Ectodermal cell (in vitro differentiated cells): ENCODE data around the gene GPC6.

Experiments
- H3K27ac ChIP-seq: 2 replicates; pipeline ENCODE4 v1.7.0; 2013; ENCODE audit warnings: mild to moderate bottlenecking, low read depth, low read length; ENCODE audit not compliant: insufficient read depth, poor library complexity, severe bottlenecking
- H3K27me3 ChIP-seq: 2 replicates; pipeline ENCODE4 v1.7.0; 2013; ENCODE audit warnings: mild to moderate bottlenecking, low read length; ENCODE audit not compliant: insufficient read depth, control insufficient read depth, poor library complexity, severe bottlenecking
- H3K36me3 ChIP-seq: one replicate; pipeline ENCODE4 v1.7.0; 2013; ENCODE audit warnings: low read length; ENCODE audit not compliant: control insufficient read depth, insufficient read depth
- H3K4me1 ChIP-seq: one replicate; pipeline ENCODE4 v1.7.0; 2013; ENCODE audit warnings: low read length; ENCODE audit not compliant: control insufficient read depth, insufficient read depth
- H3K4me3 ChIP-seq: 2 replicates; pipeline ENCODE4 v1.7.0; 2013; ENCODE audit warnings: low read depth, low read length, control low read depth; ENCODE audit not compliant: insufficient read depth
- H3K9me3 ChIP-seq: 2 replicates; pipeline ENCODE4 v1.7.0; 2013; ENCODE audit warnings: mild to moderate bottlenecking, low read length, moderate library complexity; ENCODE audit not compliant: control insufficient read depth
- WGBS, 2 experiments: methylation state at CpG; one replicate each; pipeline ENCODE4 v1.1.7; 2013; ENCODE audit warnings: missing lambda C conversion rate in 2 of 2; 5-methylcytosine and 5-hydroxymethylcytosine counted together

Gene GPC6

DNA sequence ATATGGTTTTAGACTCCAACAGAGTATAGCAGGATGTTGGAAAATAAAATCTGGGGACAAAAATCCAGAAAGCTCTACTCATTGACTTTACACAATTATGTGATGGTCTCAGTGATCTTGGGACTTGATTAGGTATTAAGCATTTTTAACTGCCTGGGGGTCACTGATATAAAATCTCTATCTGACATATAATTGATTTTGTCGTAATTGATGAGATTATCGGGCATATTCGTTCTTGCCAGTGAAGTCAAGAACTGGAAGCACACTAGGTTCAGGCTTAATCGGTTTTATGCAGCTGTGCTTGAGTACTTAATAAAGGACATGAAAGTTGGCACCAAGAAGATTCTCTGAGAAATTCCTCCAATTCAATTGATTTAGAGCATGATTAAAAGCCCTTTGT, 862.1 kb downstream of the GPC6 start:
- no peaks in the 10 kb centered on the region for H3K4me1 ChIP-seq
- H3K27ac ChIP-seq: no peak overlapping the region
- no peaks in the 10 kb centered on the region for H3K9me3 ChIP-seq
- WGBS, 2 experiments: 48 to 50% methylated on average over 4 of the region's 4 CpGs
- no peaks in the 10 kb centered on the region for H3K27me3 ChIP-seq
- H3K36me3 ChIP-seq: no peaks in the 10 kb centered on the region
- H3K4me3 ChIP-seq: no peak overlapping the region

DNA sequence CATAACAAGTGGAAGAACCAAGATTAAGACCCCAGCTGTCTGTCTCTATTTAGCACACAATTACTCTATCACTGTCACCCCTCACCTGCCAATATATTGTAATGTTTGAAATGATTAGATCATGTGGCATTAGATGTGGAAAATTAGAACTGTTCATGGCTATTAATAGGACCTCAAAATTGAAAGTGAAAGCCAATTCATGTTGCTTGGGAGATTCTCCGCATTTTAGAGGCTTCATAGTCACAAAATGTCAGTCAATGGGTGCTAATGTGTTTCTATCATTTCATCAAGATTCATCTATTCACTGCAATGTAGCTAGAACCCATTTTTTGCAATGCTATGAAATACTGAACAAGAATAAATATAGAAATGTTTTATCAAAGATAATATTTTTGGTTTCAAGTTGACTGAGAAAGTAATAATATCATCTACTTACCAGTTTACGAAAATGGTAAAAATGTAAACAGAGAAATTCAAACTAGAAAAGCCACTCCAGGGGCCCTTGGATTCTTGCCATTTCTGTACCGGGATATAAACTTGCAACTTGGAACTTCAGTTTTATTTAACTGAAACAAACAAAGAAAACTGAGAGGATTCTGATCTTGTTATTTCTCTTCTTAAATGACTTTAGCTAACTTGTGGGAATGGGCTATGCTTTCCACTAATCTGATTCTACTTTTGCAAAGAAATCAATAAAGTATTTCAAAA, 864.3 kb downstream of the GPC6 start:
- H3K27ac ChIP-seq: no peak overlapping the region
- H3K27me3 ChIP-seq: no peaks in the 10 kb centered on the region
- H3K4me1 ChIP-seq: no peaks in the 10 kb centered on the region
- H3K36me3 ChIP-seq: no peaks in the 10 kb centered on the region
- no peak overlapping the region for H3K4me3 ChIP-seq
- no peaks in the 10 kb centered on the region for H3K9me3 ChIP-seq
- 47 to 64% methylated on average over 2 to 3 of the region's 3 CpGs for WGBS, 2 experiments

DNA sequence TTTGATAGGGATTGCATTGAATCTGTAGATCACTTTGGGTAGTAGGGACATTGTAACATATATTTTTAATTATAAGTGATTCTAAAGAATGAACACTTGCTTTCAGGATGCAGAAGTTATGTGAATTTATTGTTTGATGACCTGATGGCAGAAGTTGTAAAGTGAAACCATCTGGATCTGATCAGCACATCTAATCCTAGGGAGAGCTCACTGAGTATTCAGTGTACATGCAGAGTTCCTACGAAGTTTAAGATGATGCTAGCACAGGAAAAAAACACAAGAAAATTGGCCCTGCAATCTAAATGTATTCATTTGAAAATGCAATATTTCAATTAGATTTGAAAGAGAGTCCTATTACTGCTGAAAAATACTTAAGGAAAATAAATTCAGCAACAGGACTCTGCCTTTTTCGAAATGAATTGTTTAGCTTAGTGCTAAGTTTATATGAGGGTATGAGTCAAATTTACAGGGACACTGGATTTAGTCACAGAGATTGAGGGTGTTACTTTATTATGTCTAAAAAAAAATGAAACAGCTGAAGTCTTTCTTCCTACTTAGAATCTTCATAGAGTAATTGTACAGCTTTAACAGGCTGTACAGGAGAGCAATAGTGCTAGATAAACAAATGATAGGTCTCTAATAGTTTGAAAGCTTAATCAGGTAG, 867.2 kb downstream of the GPC6 start:
- Histone ChIP-seq H3K9me3 (no peaks in the 10 kb centered on the region), H3K4me1 (no peaks in the 10 kb centered on the region), H3K4me3 (no peak overlapping the region), H3K27me3 (no peaks in the 10 kb centered on the region), H3K27ac (no peak overlapping the region), H3K36me3 (no peaks in the 10 kb centered on the region)
- WGBS, 2 experiments: 79 to 92% methylated on average over 2 of the region's 2 CpGs

DNA sequence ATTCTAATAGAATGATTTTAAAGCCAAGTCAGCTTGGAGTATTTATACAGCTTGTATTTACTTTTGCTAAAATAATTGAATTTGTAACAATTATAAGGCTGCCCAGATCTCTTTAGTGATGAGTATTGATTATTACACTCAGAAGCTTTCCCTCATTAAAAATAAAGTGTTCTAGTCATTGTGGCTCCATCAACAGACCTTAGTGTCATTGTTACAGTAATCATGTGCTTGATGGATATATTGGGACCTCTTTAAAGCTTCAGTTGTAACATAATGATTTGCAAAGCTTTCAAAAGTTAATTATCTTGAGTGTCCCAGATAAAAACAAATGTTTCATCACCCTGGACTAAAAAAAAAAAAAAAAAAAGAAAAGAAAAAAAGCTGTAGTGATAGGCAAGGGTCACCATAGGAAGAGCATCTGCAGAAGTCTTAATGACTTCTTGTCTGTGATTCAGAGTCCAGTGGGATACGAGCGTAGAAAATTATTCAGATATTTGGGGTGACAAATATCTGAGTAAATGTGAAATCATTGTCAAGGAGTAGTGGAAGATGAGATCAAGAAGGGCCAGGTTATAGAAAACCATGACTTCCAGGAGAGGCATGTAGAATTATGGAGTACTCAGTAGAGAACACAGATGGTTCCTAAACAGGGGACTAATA, 883.2 kb downstream of the GPC6 start:
- Histone ChIP-seq H3K4me1 (no peaks in the 10 kb centered on the region), H3K9me3 (no peaks in the 10 kb centered on the region), H3K27ac (no peak overlapping the region), H3K4me3 (no peak overlapping the region), H3K36me3 (no peaks in the 10 kb centered on the region), H3K27me3 (no peaks in the 10 kb centered on the region)
- WGBS, 2 experiments: 96 to 98% methylated on average over 2 of the region's 2 CpGs

DNA sequence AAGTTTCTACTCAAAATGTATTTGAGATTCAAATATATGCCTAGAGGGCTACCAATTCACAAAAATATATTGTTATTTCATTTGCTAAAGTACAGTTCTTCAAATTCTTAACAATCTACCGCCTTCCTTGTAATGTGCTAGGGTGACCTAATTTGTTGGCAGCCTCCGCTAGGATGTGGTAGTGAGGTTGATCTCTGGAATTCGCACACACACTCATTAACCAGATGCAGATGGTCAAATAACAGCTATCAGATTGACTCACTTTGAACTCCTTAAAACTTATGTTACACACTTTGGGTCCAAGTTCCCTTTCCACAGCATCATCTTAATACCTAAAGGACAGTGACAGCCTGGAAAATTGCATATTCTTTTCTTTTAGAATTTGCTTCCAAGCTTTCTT, 885.6 kb downstream of the GPC6 start:
- WGBS, 2 experiments: 90 to 94% methylated on average over 2 to 3 of the region's 3 CpGs

DNA sequence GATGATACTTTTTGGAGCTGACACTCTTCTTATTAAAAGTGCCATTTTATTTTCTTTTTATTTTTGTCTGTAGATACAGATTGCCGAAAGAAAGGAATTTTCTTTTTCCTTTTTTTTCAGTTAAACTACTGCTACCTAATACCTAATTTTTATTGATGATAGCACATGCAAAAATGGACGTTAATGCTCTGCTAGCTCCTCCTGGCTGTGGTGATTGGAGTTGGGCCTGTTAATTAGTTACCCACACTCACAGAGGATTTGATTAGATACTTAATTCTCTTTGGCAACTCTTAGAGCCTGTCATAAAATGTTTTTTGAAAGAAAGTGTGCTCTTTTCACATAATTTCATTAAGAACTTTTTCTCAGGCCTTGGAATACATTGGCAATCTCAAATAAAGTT, 886.1 kb downstream of the GPC6 start:
- Histone ChIP-seq H3K4me1 (no peaks in the 10 kb centered on the region), H3K9me3 (no peaks in the 10 kb centered on the region), H3K27me3 (no peaks in the 10 kb centered on the region), H3K4me3 (no peak overlapping the region), H3K27ac (no peak overlapping the region), H3K36me3 (no peaks in the 10 kb centered on the region)
- 84% methylated on average over 2 of the region's 2 CpGs; no CpG with 5 or more reads in 1 of the 2 experiments for WGBS, 2 experiments

More for the DNA sequence above, 885.6 kb downstream of the GPC6 start:
- H3K27me3 ChIP-seq: no peaks in the 10 kb centered on the region
- H3K4me1 ChIP-seq: no peaks in the 10 kb centered on the region
- H3K4me3 ChIP-seq: no peak overlapping the region
- no peak overlapping the region for H3K27ac ChIP-seq
- no peaks in the 10 kb centered on the region for H3K9me3 ChIP-seq
- no peaks in the 10 kb centered on the region for H3K36me3 ChIP-seq

DNA sequence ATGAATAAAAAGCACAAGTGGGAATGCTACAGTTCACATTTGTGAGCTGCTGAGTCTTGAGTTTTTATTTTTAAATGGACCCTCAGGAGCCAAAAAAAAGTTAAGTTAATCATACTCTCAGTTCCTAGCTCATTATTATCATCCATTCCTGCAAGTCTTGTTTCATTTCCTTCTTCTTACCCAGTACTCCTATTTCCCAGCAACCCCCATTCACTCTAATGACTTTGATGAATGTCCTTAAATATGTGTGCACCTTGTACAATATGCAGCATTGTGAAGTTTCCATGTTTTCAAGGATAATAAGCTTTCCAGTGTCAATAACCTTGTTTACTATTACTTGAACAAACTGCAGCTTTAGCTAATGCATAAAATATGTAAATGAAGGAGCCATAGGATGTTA, 886.6 kb downstream of the GPC6 start:
- H3K36me3 ChIP-seq: no peaks in the 10 kb centered on the region
- H3K9me3 ChIP-seq: no peaks in the 10 kb centered on the region
- H3K4me3 ChIP-seq: no peak overlapping the region
- no peaks in the 10 kb centered on the region for H3K27me3 ChIP-seq
- H3K4me1 ChIP-seq: no peaks in the 10 kb centered on the region
- no peak overlapping the region for H3K27ac ChIP-seq

DNA sequence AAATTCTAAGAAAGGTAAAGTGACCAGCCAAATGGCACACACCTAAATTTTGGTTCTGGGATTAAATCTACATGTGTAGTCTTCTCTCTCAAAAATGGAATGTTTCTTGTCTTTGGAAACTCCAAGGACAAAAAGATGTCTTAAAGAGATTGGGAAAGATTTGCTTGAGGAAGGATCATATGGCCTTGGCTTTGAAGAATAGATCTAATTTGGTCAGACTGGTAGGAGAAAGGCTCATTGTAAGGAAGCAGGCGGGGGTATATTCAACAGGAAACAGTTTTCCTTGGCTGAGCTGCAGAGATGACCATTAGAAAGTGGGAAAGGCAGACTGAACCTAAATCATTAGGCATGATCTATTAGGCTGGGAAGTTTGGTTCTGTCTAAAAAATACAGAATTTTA, 887.6 kb downstream of the GPC6 start:
- 89 to 91% methylated on average over 1 of the region's 1 CpG for WGBS, 2 experiments

DNA sequence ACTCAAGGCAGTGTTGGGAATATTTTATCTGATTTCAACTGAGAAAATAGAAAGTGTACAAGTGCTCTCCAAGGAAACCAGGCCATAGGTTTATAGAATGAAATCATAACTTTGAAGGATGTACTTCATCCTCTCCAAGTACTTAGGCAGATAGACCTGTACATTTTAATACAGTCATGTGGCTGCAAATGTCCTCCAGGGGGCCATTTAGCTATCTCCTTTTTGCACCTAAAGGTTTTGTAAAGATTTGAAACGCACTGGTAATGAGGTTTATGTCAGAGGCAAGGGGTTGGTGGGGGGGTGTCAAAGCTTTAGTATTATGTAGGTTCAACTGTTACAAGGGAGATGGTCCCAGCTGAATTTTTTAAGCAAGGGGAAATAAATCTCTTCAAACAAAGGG, 888.4 kb downstream of the GPC6 start:
- Histone ChIP-seq H3K4me1 (no peaks in the 10 kb centered on the region), H3K27me3 (no peaks in the 10 kb centered on the region), H3K27ac (no peak overlapping the region), H3K4me3 (no peak overlapping the region), H3K9me3 (no peaks in the 10 kb centered on the region), H3K36me3 (no peaks in the 10 kb centered on the region)
- WGBS, 2 experiments: 84 to 100% methylated on average over 1 of the region's 1 CpG

More for the DNA sequence above, 887.6 kb downstream of the GPC6 start:
- H3K4me3 ChIP-seq: no peak overlapping the region
- no peak overlapping the region for H3K27ac ChIP-seq
- no peaks in the 10 kb centered on the region for H3K36me3 ChIP-seq
- H3K27me3 ChIP-seq: no peaks in the 10 kb centered on the region
- H3K9me3 ChIP-seq: no peaks in the 10 kb centered on the region
- H3K4me1 ChIP-seq: no peaks in the 10 kb centered on the region

DNA sequence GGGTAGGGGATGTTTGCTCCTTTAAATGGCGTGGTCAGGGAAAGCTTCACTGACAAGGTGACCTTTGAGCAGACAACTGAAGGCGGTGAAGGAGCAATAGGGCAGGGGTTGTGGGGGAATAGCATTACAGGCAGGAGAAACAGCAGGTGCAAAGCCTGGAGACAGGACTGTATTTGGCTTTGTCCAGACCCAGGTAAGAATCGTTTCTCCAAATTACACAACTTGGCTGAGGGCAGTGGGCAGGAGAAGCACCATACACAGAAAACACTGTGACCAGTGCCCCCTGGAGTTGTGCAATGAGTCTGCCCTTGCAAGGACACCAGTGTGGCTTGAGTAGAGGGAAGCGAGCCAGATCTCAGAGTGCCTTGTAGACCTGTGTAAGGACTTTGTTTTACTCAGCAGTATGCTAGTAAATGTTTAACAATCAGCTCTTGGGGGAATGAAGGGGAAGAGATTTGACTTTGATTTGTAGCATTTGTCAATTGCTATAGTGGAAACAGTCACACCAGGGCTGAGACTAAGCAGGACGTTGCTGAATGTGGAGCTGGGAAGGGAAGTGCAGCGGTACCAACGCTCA, 892.8 kb downstream of the GPC6 start:
- no peak overlapping the region for H3K4me3 ChIP-seq
- WGBS, 2 experiments: 84 to 93% methylated on average over 5 to 7 of the region's 7 CpGs
- H3K27ac ChIP-seq: no peak overlapping the region
- H3K9me3 ChIP-seq: no peaks in the 10 kb centered on the region
- H3K36me3 ChIP-seq: no peaks in the 10 kb centered on the region
- no peaks in the 10 kb centered on the region for H3K27me3 ChIP-seq
- H3K4me1 ChIP-seq: no peaks in the 10 kb centered on the region
